SK-N-SH (cell line): Measurements from ENCODE around the gene MICAL2. TPM values are rescaled to one million over a fixed set of nuclear protein-coding genes. Genes with fewer than 3 reads are reported as not detected.

Experiments used
- CTCF ChIA-PET: fragments of 300-600, 350-600 bp; formaldehyde crosslinking; extraction: SDS; loops from one replicate; lab custom pipeline; 2021; lab: Yijun Ruan, JAX
- POLR2A ChIA-PET: fragments of 350-600 bp; sonication (Branson Sonifier 250); formaldehyde crosslinking; extraction: SDS; loops from one replicate; lab custom pipeline; 2020; ENCODE audit warnings: antibody characterized with exemption, inconsistent platforms; lab: Yijun Ruan, JAX
- DNase-seq: peaks from one replicate; pipeline ENCODE4 v3.0.0; 2012
- H2AFZ ChIP-seq: fragments of 200-600 bp; sonication (generic); 2 replicates; pipeline ENCODE4 v1.8.1; 2016; ENCODE audit warnings: antibody characterized with exemption, mild to moderate bottlenecking, low read depth
- H3F3A ChIP-seq: fragments of 200-600 bp; sonication (generic); replicated peaks from 2 replicates; pipeline ENCODE3; 2016; ENCODE audit warnings: antibody characterized with exemption, mild to moderate bottlenecking; ENCODE audit not compliant: insufficient read depth
- H3K27ac ChIP-seq, 2 experiments: fragments of 200-500 bp in 1 of 2; fragments of 200-600 bp in 1 of 2; sonication (Bioruptor generic) in 1 of 2; sonication (generic), shearing (Covaris generic) in 1 of 2; 2 replicates each; pipeline versions ENCODE4 v1.5.1 to v1.6.1; 2014 to 2016; ENCODE audit warnings: low read depth in 2 of 2, inconsistent platforms in 1 of 2, low read length in 1 of 2, mild to moderate bottlenecking in 1 of 2, mixed read lengths in 1 of 2
- H3K27me3 ChIP-seq: fragments of 200-600 bp; sonication (generic), shearing (Covaris generic); 2 replicates; pipeline ENCODE4 v1.6.1; 2016; ENCODE audit warnings: mixed run types; ENCODE audit not compliant: insufficient read depth
- H3K36me3 ChIP-seq, 2 experiments: fragments of 200-500 bp in 1 of 2; fragments of 200-600 bp in 1 of 2; sonication (Bioruptor generic) in 1 of 2; sonication (generic) in 1 of 2; replicated peaks in 1 of 2; 2 replicates each; pipeline versions ENCODE3 to v1.5.1; 2014 to 2016; ENCODE audit warnings: low read length in 1 of 2, mild to moderate bottlenecking in 1 of 2; ENCODE audit not compliant: insufficient read depth in 2 of 2, control insufficient read depth in 1 of 2
- H3K4me1 ChIP-seq, 2 experiments: fragments of 200-500 bp in 1 of 2; fragments of 200-600 bp in 1 of 2; sonication (Bioruptor generic) in 1 of 2; sonication (generic), shearing (Covaris generic) in 1 of 2; 2 replicates each; pipeline versions ENCODE4 v1.5.1 to v1.6.1; 2014 to 2016; ENCODE audit warnings: low read depth in 1 of 2, low read length in 1 of 2, mixed run types in 1 of 2; ENCODE audit not compliant: insufficient read depth in 2 of 2, control insufficient read depth in 1 of 2
- H3K4me2 ChIP-seq: fragments of 200-600 bp; sonication (generic), shearing (Covaris generic); 2 replicates; pipeline ENCODE4 v1.6.1; 2017; ENCODE audit warnings: mixed run types
- H3K4me3 ChIP-seq, 2 experiments: fragments of 200-500 bp in 1 of 2; fragments of 200-600 bp in 1 of 2; sonication (Bioruptor generic) in 1 of 2; sonication (generic), shearing (Covaris generic) in 1 of 2; 2 replicates each; pipeline versions ENCODE4 v1.5.1 to v1.8.1; 2014 to 2016; ENCODE audit warnings: low read depth in 2 of 2, inconsistent platforms in 1 of 2, low read length in 1 of 2, mild to moderate bottlenecking in 1 of 2, mixed read lengths in 1 of 2, moderate library complexity in 1 of 2
- H3K79me2 ChIP-seq: fragments of 200-600 bp; sonication (generic); 2 replicates; pipeline ENCODE4 v1.8.1; 2017; ENCODE audit warnings: mild to moderate bottlenecking; ENCODE audit not compliant: insufficient read depth
- H3K9ac ChIP-seq: fragments of 200-600 bp; sonication (generic); 2 replicates; pipeline ENCODE4 v1.6.1; 2017; ENCODE audit warnings: mixed run types
- H3K9me2 ChIP-seq: fragments of 200-600 bp; sonication (generic); 2 replicates; pipeline ENCODE4 v1.6.1; 2017; ENCODE audit warnings: mixed run types
- H3K9me3 ChIP-seq: fragments of 200-600 bp; sonication (generic); 2 replicates; pipeline ENCODE4 v1.6.1; 2017; ENCODE audit warnings: mixed run types, mild to moderate bottlenecking, moderate library complexity
- H4K20me1 ChIP-seq: fragments of 200-600 bp; sonication (generic); 2 replicates; pipeline ENCODE4 v1.6.1; 2017; ENCODE audit warnings: mild to moderate bottlenecking, mixed run types; ENCODE audit not compliant: insufficient read depth
- CTCF ChIP-seq: fragments of 200-600 bp; sonication (generic); IDR thresholded peaks from 2 replicates; pipeline ENCODE4 v1.6.1; 2017; ENCODE audit warnings: antibody characterized with exemption, mild to moderate bottlenecking, moderate library complexity
- EZH2phosphoT487 ChIP-seq: fragments of 200-600 bp; sonication (generic); IDR thresholded peaks from 2 replicates; pipeline ENCODE4 v1.6.1; 2017; ENCODE audit warnings: low read depth, mixed run types, mild to moderate bottlenecking, antibody characterized with exemption, moderate library complexity, borderline replicate concordance
- GATA2 ChIP-seq: sonication (generic); formaldehyde crosslinking; IDR thresholded peaks from 2 replicates; pipeline ENCODE4 v1.5.0; 2020; ENCODE audit warnings: mild to moderate bottlenecking, missing genetic modification reagents
- POLR2AphosphoS5 ChIP-seq: IDR thresholded peaks from 2 replicates; pipeline ENCODE4 v1.6.1; 2012; ENCODE audit warnings: low read depth, low read length
- RAD21 ChIP-seq: IDR thresholded peaks from 2 replicates; pipeline ENCODE4 v1.6.1; 2012; ENCODE audit warnings: mild to moderate bottlenecking, low read length
- RCOR1 ChIP-seq: fragments of 150-350 bp; IDR thresholded peaks from 2 replicates; pipeline ENCODE4 v1.6.1; 2017; ENCODE audit warnings: antibody characterized with exemption, low read length
- REST ChIP-seq: IDR thresholded peaks from 2 replicates; pipeline ENCODE4 v1.6.1; 2012; ENCODE audit warnings: mild to moderate bottlenecking, low read depth, low read length, moderate library complexity
- TEAD4 ChIP-seq: IDR thresholded peaks from 2 replicates; pipeline ENCODE4 v1.4.0; 2012; ENCODE audit warnings: mild to moderate bottlenecking, borderline replicate concordance; ENCODE audit not compliant: insufficient read depth
- USF1 ChIP-seq: IDR thresholded peaks from 2 replicates; pipeline ENCODE4 v1.4.0; 2012; ENCODE audit warnings: low read depth, borderline replicate concordance
- ZBTB33 ChIP-seq: IDR thresholded peaks from 2 replicates; pipeline ENCODE4 v1.4.0; 2012; ENCODE audit warnings: low read depth, borderline replicate concordance
- WGBS: methylation state at CpG from one replicate; pipeline ENCODE4 v1.1.6; 2017; ENCODE audit warnings: low lambda C conversion rate; 5-methylcytosine and 5-hydroxymethylcytosine counted together
- polyA plus RNA-seq, 3 experiments: library from polyadenylated mRNA; depleted of rRNA; stranded (reverse); fragments of >200 nt; gene quantifications; 2 replicates each; pipeline ENCODE4 v1.2.3, GENCODE V29; 2012

Gene MICAL2
- polyA plus RNA-seq, 1 of the 3 experiments (the other 2 are of a cell fraction): 54.6 TPM

- TF ChIP-seq TEAD4 (no peak), ZBTB33 (no peak), GATA2 (CRISPR knock-in tag) (no peak), POLR2AphosphoS5 (no peak), USF1 (no peak), EZH2phosphoT487 (no peak), RAD21 (no peak), REST (no peak), RCOR1 (no peak), CTCF (no peak)
- Histone ChIP-seq H3K9me3 (no peaks in the 10 kb centered on the region), H3F3A (peaks cover 25% of the 10 kb centered on the region), H3K9me2 (no peaks in the 10 kb centered on the region), H3K4me1 (peaks cover 18 to 22% of the 10 kb centered on the region in 2 experiments; a peak in 3 of 4 replicates), H3K4me3 (no peak overlapping the region), H3K79me2 (no peaks in the 10 kb centered on the region), H3K27me3 (no peaks in the 10 kb centered on the region), H3K4me2 (no peak overlapping the region), H3K27ac (peak overlapping the region in 1 of 2 experiments; percentile 63; a peak in 2 of 4 replicates), H4K20me1 (no peaks in the 10 kb centered on the region), H3K9ac (peak overlapping the region; percentile 35; the same call in 1 of the 2 replicates), H2AFZ (no peak overlapping the region), H3K36me3 (no peaks in the 10 kb centered on the region)
- POLR2A ChIA-PET: no interaction called here
- CTCF ChIA-PET: interaction anchor here (1.0 to 7.3 kb wide), 4 partner anchors 8 to 342 kb away, joined by 3 to 57 read pairs (median 3); no protein-coding TSS in a partner anchor
- 97% methylated on average over 2 of the region's 2 CpGs for WGBS
- DNase-seq: no peak
Observed at GRCh38 chr11:12273618-12273995, 163.2 kb downstream of the MICAL2 start.
